HG03565 (cell line): ENCODE data around the gene ADAD2.

Source experiments
- ATAC-seq: cut with Tn5 transposase; IDR thresholded peaks from one replicate; pipeline ENCODE4 v1.9.1; 2021; ENCODE audit warnings: mild to moderate bottlenecking, moderate library complexity; ENCODE audit not compliant: unreplicated experiment

ADAD2 gene

GRCh38 chr16:84176192-84177053 is 14.5 kb upstream of the ADAD2 start:
- no peak for ATAC-seq

- no peak for ATAC-seq
Observed at GRCh38 chr16:84177741-84178073, 13.2 kb upstream of the ADAD2 start.

DNA sequence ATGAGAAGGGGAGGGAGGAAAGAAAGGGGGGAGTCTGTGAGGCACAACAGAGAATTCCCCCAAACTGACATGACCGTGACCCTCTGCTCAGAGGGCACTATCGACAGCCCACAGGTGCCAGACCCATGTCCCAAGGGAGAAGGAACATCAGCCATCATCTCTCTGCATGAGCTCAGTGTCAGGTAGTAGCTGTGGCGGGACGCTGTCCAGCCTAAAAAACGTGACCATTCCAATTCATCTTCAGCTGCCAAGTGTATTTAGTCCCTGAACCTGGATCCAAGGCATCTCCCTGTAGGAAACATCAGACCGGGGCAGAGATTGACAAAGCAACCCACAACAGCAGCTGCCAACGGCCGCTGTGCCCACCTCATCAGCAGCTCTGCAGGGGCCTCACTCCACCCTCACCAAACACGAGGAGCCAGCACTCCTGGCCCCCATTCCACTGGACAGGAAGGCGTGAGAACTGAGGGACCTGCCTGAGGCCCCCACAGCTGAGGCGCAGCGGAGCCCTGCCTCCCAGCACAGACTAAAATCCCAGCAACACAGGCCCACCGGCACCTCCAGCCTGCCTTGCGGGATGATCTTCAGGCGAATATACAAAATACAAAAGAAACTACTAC is 12.7 kb upstream of the ADAD2 start:
- no peak for ATAC-seq

DNA sequence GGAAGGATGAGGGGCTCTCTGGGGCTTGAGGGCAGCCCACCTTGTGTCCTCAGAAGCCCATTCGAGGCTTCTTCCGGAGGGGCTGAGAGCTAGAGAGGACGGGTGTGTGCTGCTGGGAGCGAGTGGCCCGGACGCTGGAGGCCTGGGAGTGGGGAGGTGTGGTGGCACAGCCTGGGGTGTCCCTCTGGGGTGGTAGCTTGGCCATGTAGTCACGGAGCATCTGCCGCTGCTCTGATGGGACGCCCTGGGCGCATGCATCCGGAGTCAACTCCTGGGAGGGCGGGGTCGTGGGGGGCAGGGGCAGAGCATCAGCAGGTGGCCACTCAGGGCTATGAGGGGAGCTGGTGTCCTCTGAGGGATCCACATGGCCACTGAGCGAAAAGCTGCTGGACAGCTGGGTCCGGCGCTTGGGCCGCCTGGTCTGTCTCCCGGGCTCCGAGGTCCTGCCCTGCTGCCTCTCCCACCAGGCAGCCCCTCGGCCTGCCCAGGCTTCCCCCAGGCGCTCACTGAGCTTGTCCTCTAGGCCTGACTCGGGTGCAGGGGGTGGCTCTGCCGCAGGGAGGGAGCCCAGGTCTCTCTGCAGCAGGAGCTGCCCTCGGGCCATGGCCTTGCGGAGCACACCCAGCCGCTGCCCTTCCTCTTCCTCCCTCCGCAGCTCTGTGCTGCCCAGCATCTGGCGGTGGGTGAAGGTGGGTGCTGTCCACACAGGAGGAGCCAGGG is 11.9 kb upstream of the ADAD2 start:
- no peak for ATAC-seq

GRCh38 chr16:84179612-84180320 is 11.2 kb upstream of the ADAD2 start:
- no peak for ATAC-seq

DNA sequence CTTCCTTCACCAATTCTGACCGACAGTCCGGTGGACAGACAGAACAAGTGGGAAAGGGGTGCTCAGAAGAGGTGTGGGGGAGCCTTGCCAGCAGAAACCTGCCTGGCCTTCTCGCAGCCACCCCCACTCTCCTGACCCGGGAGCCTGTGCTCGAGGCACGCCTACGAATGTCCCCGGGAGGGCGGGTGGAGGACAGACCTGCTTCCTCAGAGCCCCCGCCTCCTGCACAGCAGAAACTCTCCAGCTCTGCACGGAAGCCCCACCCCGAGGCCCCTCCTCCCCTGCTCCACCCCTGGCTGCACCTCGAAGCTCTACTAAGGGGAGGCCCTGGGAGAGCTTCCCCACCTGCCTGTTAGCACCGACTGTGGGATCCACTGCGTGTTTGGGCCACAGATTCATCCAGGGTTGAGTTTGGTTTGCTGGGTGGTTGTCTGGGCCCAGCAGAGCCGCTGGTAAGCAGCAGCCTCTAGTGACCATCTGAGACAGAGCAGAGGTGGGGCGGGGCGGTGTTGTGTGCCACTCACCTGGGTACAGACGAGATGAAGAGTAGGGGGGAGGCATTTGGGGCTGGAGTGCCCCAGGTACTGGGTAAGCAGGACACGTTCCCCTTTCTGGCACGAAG is 10.3 kb upstream of the ADAD2 start:
- ATAC-seq = no peak

GRCh38 chr16:84181144-84181915 is 9.6 kb upstream of the ADAD2 start:
- no peak for ATAC-seq

- no peak for ATAC-seq
Observed at GRCh38 chr16:84182104-84182503, 8.9 kb upstream of the ADAD2 start.

DNA sequence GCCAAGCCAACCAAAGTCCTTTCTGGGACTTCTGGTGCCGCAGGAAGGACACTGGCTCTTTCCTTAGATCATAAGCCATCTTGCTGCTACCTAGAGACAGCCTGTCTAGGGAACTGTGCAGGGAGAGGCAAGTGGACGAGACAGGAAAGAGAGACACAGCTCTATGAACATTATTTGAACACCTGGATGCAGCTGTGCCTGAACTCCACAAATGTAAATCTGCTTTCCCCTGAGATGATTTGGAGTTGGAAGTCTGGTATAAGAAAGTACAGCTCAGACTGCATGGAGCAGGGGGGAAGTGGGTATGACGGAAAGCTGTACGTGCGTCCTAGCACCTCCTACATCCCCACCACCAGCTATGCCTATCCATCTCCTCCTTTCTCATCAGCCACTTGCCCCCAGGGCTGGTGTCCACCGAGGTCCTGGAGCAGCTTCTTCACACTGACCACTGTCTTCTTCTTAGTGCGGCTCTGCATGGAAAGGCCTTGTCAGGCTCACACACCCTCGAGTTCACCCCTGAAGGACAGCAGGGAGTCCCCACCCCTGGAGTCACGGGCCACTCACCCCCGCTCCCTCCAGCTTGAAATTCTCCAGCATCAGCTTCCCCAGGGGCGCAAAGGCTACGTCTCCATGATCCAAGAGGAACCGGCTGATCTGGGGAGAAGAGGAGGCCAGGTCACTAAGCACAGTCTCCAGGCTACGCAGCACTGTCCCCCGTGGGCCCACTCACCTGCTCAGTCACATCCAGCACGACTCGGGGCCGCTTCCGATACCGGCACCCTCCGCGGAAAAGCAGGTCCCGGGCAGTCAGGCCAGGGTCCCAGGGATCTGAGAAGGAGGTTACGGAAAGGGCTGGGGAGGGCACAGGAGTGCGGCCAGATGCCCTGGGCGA is 8.0 kb upstream of the ADAD2 start:
- no peak for ATAC-seq

DNA sequence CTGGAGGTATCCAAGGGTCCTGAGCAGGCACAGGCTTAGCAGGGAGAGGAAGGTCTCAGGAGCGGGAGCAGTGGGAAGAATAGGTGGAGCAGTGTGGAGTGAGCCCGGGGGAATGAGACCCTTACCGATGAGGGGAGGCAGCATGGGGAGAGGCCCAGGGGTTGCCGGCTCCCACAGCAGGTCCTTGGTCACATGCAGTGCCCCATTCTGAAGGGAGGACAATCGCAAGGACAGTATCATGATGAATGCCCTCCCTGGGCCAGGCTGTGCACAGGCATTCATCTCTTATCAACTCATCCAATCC is 7.4 kb upstream of the ADAD2 start:
- ATAC-seq = no peak

- no peak for ATAC-seq
Observed at GRCh38 chr16:84183911-84184591, 6.9 kb upstream of the ADAD2 start.

DNA sequence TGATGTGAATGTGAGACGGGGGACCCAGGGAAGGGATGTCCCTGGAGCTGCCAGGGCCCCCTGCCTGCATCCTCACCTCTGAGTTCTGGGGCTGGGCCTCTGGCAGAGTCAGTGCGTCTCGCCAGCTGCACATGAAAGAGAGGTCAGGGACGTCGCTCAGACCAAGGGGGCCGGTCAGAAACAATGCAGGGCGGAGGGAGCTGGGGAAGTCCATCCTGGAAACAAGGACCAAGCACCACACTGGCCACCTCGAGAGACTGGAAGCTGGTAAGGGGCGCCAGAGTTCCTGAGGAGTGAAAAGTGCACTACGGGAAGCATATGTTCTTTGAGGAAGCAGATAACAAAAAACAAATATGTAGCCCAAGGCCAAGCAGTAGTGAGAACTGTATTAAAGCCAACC is 6.2 kb upstream of the ADAD2 start:
- no peak for ATAC-seq

DNA sequence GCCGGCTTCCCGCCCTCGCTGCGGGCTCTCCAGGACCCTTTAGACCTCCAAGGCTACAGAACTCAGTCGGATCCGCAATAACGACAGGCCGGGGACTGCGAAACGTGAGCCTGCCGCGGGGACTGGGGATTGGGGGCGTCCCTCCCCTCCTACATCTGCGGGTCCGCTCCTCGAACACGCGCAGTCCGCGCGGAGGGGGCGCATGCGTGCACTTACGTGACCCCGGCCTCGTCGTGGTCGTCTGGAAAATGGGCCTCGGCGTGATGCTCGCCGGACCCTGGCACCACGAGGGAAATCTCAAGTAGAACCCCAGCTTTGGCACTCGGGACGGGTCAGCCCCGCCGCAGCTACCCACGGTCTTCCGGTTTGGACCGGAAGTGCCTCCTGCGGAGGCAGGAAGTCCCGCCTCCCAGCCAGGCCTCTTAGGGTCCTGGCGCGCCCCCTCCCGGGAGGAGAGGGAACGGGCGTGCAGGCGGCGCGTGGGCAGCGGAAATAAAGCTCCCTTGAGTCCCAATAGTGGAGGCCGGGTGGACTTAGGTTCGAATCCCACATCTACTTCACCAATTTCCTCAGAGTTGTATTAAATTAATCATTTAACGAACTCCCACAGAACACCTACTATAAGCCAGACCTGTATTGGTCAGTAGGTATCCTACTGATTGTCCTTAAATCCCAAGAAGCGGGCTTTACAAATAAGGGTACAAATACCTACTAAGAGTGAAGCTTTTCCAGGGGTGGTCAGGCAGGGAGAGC is 4.1 kb upstream of the ADAD2 start, which contains the start of gene TAF1C:
TAF1C (minus strand) TSS at position 373 of the 753 bp plus-strand sequence. CDS start 2,069 bp downstream, outside the sequence.
- peak; percentile 88 for ATAC-seq

- ATAC-seq = no peak
Observed at GRCh38 chr16:84191466-84191865, 509 bp downstream of the ADAD2 start.

GRCh38 chr16:84193480-84193879 is 2.5 kb downstream of the ADAD2 start:
- ATAC-seq = no peak

DNA sequence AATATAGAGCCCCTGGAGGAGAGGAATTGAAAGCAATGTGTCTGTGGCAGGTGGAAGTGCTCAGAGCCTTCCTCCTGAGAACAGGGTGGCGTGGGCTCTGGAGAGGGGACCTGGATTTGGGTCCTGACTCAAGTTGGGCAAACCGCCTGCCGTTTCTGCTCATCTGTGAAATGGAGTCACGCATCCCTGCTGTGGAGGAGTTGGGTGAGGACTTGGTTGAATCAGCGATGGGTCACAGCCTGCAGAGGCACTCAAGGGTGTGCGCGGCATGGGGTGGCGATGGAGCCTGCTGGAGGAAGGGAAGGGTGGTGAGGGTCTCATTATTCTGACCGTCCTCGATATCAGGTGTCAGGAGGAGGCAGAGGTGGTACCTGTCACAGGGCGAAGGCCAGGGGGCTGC is 3.1 kb downstream of the ADAD2 start:
- ATAC-seq = no peak

- ATAC-seq = peak; percentile 38
Observed at GRCh38 chr16:84194470-84195200, 3.7 kb downstream of the ADAD2 start.
